IMR-90 (cell line): ENCODE data around the gene ALKAL2. TPM values are rescaled to one million over a fixed set of nuclear protein-coding genes. Genes with fewer than 3 reads are reported as not detected.

Experiments
- ATAC-seq: fragments of 200-7000 bp; cut with Tn5 transposase; 2 replicates; pipeline ENCODE4 v1.9.1; 2020; ENCODE audit warnings: low read depth, mild to moderate bottlenecking, moderate library complexity
- BruUV-seq: library from RNA; stranded (reverse); fragments of 400-500 nt; replicated peaks from 2 replicates; lab custom pipeline; 2021; lab: Mats Ljungman, UMichigan
- CTCF ChIA-PET: fragments of 300-600 bp; formaldehyde crosslinking; extraction: SDS; loops from one replicate; lab custom pipeline; 2021; ENCODE audit warnings: antibody characterized with exemption; lab: Yijun Ruan, JAX
- POLR2A ChIA-PET: fragments of 300-600 bp; sonication (Branson Sonifier 250); formaldehyde crosslinking; loops from one replicate; lab custom pipeline; 2022; ENCODE audit warnings: antibody characterized with exemption; ENCODE audit not compliant: unreplicated experiment; lab: Charles Lee
- DNase-seq: peaks from one replicate; pipeline ENCODE4 v3.0.0; 2013
- H2AFZ ChIP-seq: replicated peaks from 2 replicates; pipeline ENCODE3; 2013; ENCODE audit warnings: low read length, mild to moderate bottlenecking; ENCODE audit not compliant: poor library complexity
- H2AK5ac ChIP-seq: 2 replicates; pipeline ENCODE4 v1.6.1; 2013; ENCODE audit warnings: low read depth, low read length, inconsistent platforms
- H2AK9ac ChIP-seq: replicated peaks from 2 replicates; pipeline ENCODE3; 2013; ENCODE audit warnings: mild to moderate bottlenecking, low read depth, low read length, moderate library complexity; ENCODE audit not compliant: poor library complexity
- H2BK120ac ChIP-seq: 2 replicates; pipeline ENCODE4 v1.6.1; 2013; ENCODE audit warnings: low read depth, low read length, inconsistent platforms
- H2BK15ac ChIP-seq: 3 replicates; pipeline ENCODE4 v1.6.1; 2013; ENCODE audit warnings: low read depth, low read length, inconsistent platforms
- H2BK20ac ChIP-seq: 2 replicates; pipeline ENCODE4 v1.6.1; 2013; ENCODE audit warnings: low read depth, mild to moderate bottlenecking, inconsistent platforms, low read length, moderate library complexity
- H2BK5ac ChIP-seq: 2 replicates; pipeline ENCODE4 v1.6.1; 2013; ENCODE audit warnings: mild to moderate bottlenecking, low read depth, low read length, inconsistent platforms; ENCODE audit not compliant: poor library complexity, severe bottlenecking
- H3K14ac ChIP-seq: replicated peaks from 2 replicates; pipeline ENCODE4 v1.6.1; 2013; ENCODE audit warnings: low read depth, low read length, inconsistent platforms
- H3K18ac ChIP-seq: 2 replicates; pipeline ENCODE4 v1.6.1; 2013; ENCODE audit warnings: low read depth, low read length, control low read depth
- H3K23ac ChIP-seq: 2 replicates; pipeline ENCODE4 v1.6.1; 2013; ENCODE audit warnings: low read depth, low read length, inconsistent platforms
- H3K27ac ChIP-seq: 2 replicates; pipeline ENCODE4 v1.5.1; 2013; ENCODE audit warnings: mild to moderate bottlenecking, control low read depth, low read length; ENCODE audit not compliant: insufficient read depth
- H3K27me3 ChIP-seq: 2 replicates; pipeline ENCODE4 v1.6.1; 2013; ENCODE audit warnings: low read length; ENCODE audit not compliant: control insufficient read depth, insufficient read depth
- H3K36me3 ChIP-seq: 2 replicates; pipeline ENCODE4 v1.6.1; 2013; ENCODE audit warnings: low read length, mixed read lengths; ENCODE audit not compliant: control insufficient read depth, insufficient read depth
- H3K4ac ChIP-seq: 2 replicates; pipeline ENCODE4 v1.6.1; 2013; ENCODE audit warnings: low read depth, low read length, inconsistent platforms
- H3K4me1 ChIP-seq: 2 replicates; pipeline ENCODE4 v1.6.1; 2013; ENCODE audit warnings: low read length, mixed read lengths; ENCODE audit not compliant: control insufficient read depth, insufficient read depth
- H3K4me2 ChIP-seq: 2 replicates; pipeline ENCODE4 v1.6.1; 2013; ENCODE audit warnings: low read depth, mild to moderate bottlenecking, control low read depth, low read length, moderate library complexity
- H3K4me3 ChIP-seq: 2 replicates; pipeline ENCODE4 v1.5.1; 2013; ENCODE audit warnings: low read depth, mild to moderate bottlenecking, control low read depth, low read length, moderate library complexity; ENCODE audit not compliant: insufficient read depth
- H3K56ac ChIP-seq: 2 replicates; pipeline ENCODE4 v1.6.1; 2013; ENCODE audit warnings: low read length, inconsistent platforms; ENCODE audit not compliant: insufficient read depth; ENCODE audit errors: extremely low read depth
- H3K79me1 ChIP-seq, 2 experiments: 2 replicates each; pipeline ENCODE4 v1.6.1; 2013; ENCODE audit warnings: low read length in 2 of 2, inconsistent platforms in 1 of 2, low read depth in 1 of 2
- H3K9ac ChIP-seq: 2 replicates; pipeline ENCODE4 v1.6.1; 2013; ENCODE audit warnings: low read depth, low read length, control low read depth
- H3K9me1 ChIP-seq: 2 replicates; pipeline ENCODE4 v1.6.1; 2013; ENCODE audit warnings: low read length, inconsistent platforms; ENCODE audit not compliant: insufficient read depth
- H3K9me3 ChIP-seq: 2 replicates; pipeline ENCODE4 v1.6.1; 2013; ENCODE audit warnings: low read length; ENCODE audit not compliant: control insufficient read depth, insufficient read depth
- H4K20me1 ChIP-seq: 2 replicates; pipeline ENCODE4 v1.6.1; 2013; ENCODE audit warnings: low read length, inconsistent platforms; ENCODE audit not compliant: insufficient read depth
- H4K5ac ChIP-seq: 2 replicates; pipeline ENCODE4 v1.6.1; 2013; ENCODE audit warnings: mild to moderate bottlenecking, low read depth, low read length, control low read depth
- H4K8ac ChIP-seq, 2 experiments: 2 replicates each; pipeline ENCODE4 v1.6.1; 2013; ENCODE audit warnings: low read depth in 2 of 2, low read length in 2 of 2, control low read depth in 1 of 2, inconsistent platforms in 1 of 2
- H4K91ac ChIP-seq: 2 replicates; pipeline ENCODE4 v1.6.1; 2013; ENCODE audit warnings: low read depth, low read length, inconsistent platforms; ENCODE audit not compliant: insufficient read depth
- CEBPB ChIP-seq: IDR thresholded peaks from 2 replicates; pipeline ENCODE4 v1.6.1; 2012; ENCODE audit warnings: low read depth, low read length, improper control_type of control experiment
- CHD1 ChIP-seq: IDR thresholded peaks from 2 replicates; pipeline ENCODE4 v1.6.1; 2012; ENCODE audit warnings: low read depth, low read length, improper control_type of control experiment
- CTCF ChIP-seq: conservative IDR thresholded peaks from 2 replicates; pipeline ENCODE4 v1.5.1; 2012; ENCODE audit warnings: mild to moderate bottlenecking, low read depth, low read length, improper control_type of control experiment
- ELK1 ChIP-seq: fragments of 150-350 bp; IDR thresholded peaks from 2 replicates; pipeline ENCODE4 v1.6.1; 2016; ENCODE audit warnings: low read depth, mild to moderate bottlenecking, low read length, moderate library complexity, borderline replicate concordance
- FOS ChIP-seq: fragments of 150-350 bp; IDR thresholded peaks from 2 replicates; pipeline ENCODE4 v1.6.1; 2016; ENCODE audit warnings: low read depth, low read length
- MAFK ChIP-seq: IDR thresholded peaks from 2 replicates; pipeline ENCODE4 v1.6.1; 2012; ENCODE audit warnings: low read depth, low read length, improper control_type of control experiment
- MXI1 ChIP-seq: IDR thresholded peaks from 2 replicates; pipeline ENCODE4 v1.6.1; 2012; ENCODE audit warnings: low read depth, mild to moderate bottlenecking, low read length, moderate library complexity, borderline replicate concordance
- NFE2L2 ChIP-seq: fragments of 150-350 bp; IDR thresholded peaks from 2 replicates; pipeline ENCODE4 v1.6.1; 2016; ENCODE audit warnings: low read depth, mild to moderate bottlenecking, low read length
- POLR2A ChIP-seq: IDR thresholded peaks from 2 replicates; pipeline ENCODE4 v1.6.1; 2012; ENCODE audit warnings: mild to moderate bottlenecking, low read depth, low read length
- RAD21 ChIP-seq: IDR thresholded peaks from 2 replicates; pipeline ENCODE4 v1.6.1; 2012; ENCODE audit warnings: low read length, improper control_type of control experiment
- RCOR1 ChIP-seq: IDR thresholded peaks from 2 replicates; pipeline ENCODE4 v1.6.1; 2012; ENCODE audit warnings: mild to moderate bottlenecking, low read length, improper control_type of control experiment; ENCODE audit not compliant: insufficient replicate concordance
- RFX5 ChIP-seq: IDR thresholded peaks from 2 replicates; pipeline ENCODE4 v1.8.0; 2012; ENCODE audit warnings: low read depth, mild to moderate bottlenecking, low read length, moderate library complexity
- SMC3 ChIP-seq: fragments of 150-350 bp; IDR thresholded peaks from 2 replicates; pipeline ENCODE4 v1.6.1; 2016; ENCODE audit warnings: low read depth, mild to moderate bottlenecking, antibody characterized with exemption, low read length, moderate library complexity
- USF2 ChIP-seq: fragments of 150-350 bp; IDR thresholded peaks from 2 replicates; pipeline ENCODE4 v1.6.1; 2017; ENCODE audit warnings: mild to moderate bottlenecking, antibody characterized with exemption, low read length, low read depth
- WGBS, 2 experiments: methylation state at CpG; one replicate each; pipeline versions ENCODE4 v1.1.5 to v1.1.7; 2013; ENCODE audit warnings: missing lambda C conversion rate in 2 of 2; ENCODE audit not compliant: insufficient read length in 1 of 2; ENCODE audit errors: extremely low coverage in 2 of 2; 5-methylcytosine and 5-hydroxymethylcytosine counted together
- dilution Hi-C: fragments of 300-500 bp; cut with HindIII; formaldehyde crosslinking; loops from one replicate; pipeline ENCODE4 v1.14.3; 2018; ENCODE audit warnings: low sequenced_read_pairs; ENCODE audit not compliant: unreplicated experiment
- in situ Hi-C: fragments of 300-500 bp; cut with MboI; formaldehyde crosslinking; loops from 3 replicates; pipeline ENCODE4 v1.14.3; 2019; ENCODE audit warnings: low sequenced_read_pairs, inconsistent platforms, mixed read lengths
- intact Hi-C: fragments of 100-400 bp; cut with micrococcal nuclease; formaldehyde crosslinking; loops from 2 replicates; pipeline ENCODE4 v1.10.0; 2022
- polyA plus RNA-seq, 3 experiments: library from polyadenylated mRNA; depleted of rRNA; stranded (reverse); fragments of >200 nt; gene quantifications; 2 replicates each; pipeline ENCODE4 v1.2.3, GENCODE V29; 2012; ENCODE audit warnings: low replicate concordance in 1 of 3
- total RNA-seq: library from RNA; depleted of rRNA; stranded (reverse); fragments of >200 nt; gene quantifications from 2 replicates; pipeline ENCODE4 v1.2.3, GENCODE V29; 2012

The ALKAL2 gene
- total and polyA plus RNA-seq, 2 of the 4 experiments (the other 2 are of a cell fraction): not detected

GRCh38 chr2:328761-329160, 40.9 kb upstream of the ALKAL2 start:
- H3K9me1 ChIP-seq: no peaks in the 10 kb centered on the region
- WGBS, 2 experiments: no CpG with 5 or more reads among the region's 4 CpGs

More at GRCh38 chr2:328761-329160, 40.9 kb upstream of the ALKAL2 start:
- POLR2A ChIA-PET: no interaction called here
- Histone ChIP-seq H2BK5ac (no peak overlapping the region), H3K4me3 (no peak overlapping the region), H3K56ac (no peak overlapping the region), H3K23ac (no peak overlapping the region), H3K36me3 (no peaks in the 10 kb centered on the region), H2AK9ac (no peak overlapping the region), H3K4me2 (no peak overlapping the region), H3K18ac (no peak overlapping the region), H2BK120ac (no peak overlapping the region), H3K79me1 (no peaks in the 10 kb centered on the region), H2BK15ac (no peak overlapping the region), H3K27ac (no peak overlapping the region), H2AK5ac (no peak overlapping the region), H4K91ac (no peak overlapping the region), H3K4me1 (no peaks in the 10 kb centered on the region), H4K20me1 (no peaks in the 10 kb centered on the region), H3K14ac (no peak overlapping the region), H3K9me3 (peaks cover 8% of the 10 kb centered on the region), H2BK20ac (no peak overlapping the region), H3K9ac (no peak overlapping the region), H4K8ac (no peak overlapping the region), H2AFZ (no peak overlapping the region), H4K5ac (no peak overlapping the region), H3K4ac (no peak overlapping the region), H3K27me3 (no peaks in the 10 kb centered on the region)
- dilution Hi-C loops (no loop called here), intact Hi-C loops (no loop called here), in situ Hi-C loops (no loop called here)
- ATAC-seq: no peak
- TF ChIP-seq SMC3 (no peak), RAD21 (no peak), USF2 (no peak), ELK1 (no peak), CHD1 (no peak), CEBPB (no peak), RCOR1 (no peak), POLR2A (no peak), MAFK (no peak), FOS (no peak), NFE2L2 (no peak), RFX5 (no peak), CTCF (no peak), MXI1 (no peak)
- BruUV-seq: no TSS peak
- DNase-seq: no peak
- CTCF ChIA-PET: no interaction called here
